ENCODE measurements around the gene MBD4. TPM values are rescaled to one million over a fixed set of nuclear protein-coding genes. Genes with fewer than 3 reads are reported as not detected.
"Not testable (repeated sequence)": the region's sequence is repeated elsewhere in the genome, so short reads cannot be mapped to it uniquely, and the experiment has no call there.

MBD4 gene
- total RNA-seq, 1 donor from 2014 or later = 18.2 TPM

DNA sequence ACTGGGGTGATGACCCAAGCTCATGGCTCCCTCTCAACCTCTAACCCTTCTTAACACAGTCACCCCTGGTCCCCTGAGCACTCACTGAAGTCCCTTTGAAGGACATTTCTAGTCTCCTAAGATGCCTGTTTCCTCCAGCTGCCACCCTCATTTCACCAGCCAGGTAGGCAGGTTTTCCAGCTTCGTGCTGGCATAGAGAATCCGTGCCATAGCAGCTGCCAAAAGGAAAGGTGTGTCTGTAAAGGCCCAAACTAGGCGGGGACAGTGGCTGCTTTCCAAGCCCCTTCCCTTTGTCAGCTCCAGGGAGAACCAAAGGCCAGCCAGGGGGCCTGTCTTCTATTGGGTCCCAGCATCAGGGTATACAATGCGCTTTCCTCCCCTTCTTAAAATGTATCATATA is 48.2 kb downstream of the MBD4 start:
- intact Hi-C loops (cut with DNase I) = not testable (repeated sequence)

GRCh38 chr3:129389572-129389937 is 50.2 kb downstream of the MBD4 start:
- DNase-seq (ENCODE audit: low spot score) = no peak
- intact Hi-C loops (cut with DNase I) = loop anchor here (10.0 kb wide), 1 partner anchor 215 kb away; the partner anchor contains the start of gene PLXND1

More for the DNA sequence above, 48.2 kb downstream of the MBD4 start:
- DNase-seq (ENCODE audit: low spot score) = not testable (repeated sequence)

GRCh38 chr3:129388791-129389571 is 50.8 kb downstream of the MBD4 start:
- not testable (repeated sequence) for DNase-seq (ENCODE audit: low spot score)
- intact Hi-C loops (cut with DNase I) = loop anchor here (10.0 kb wide), 1 partner anchor 216 kb away; the partner anchor contains the start of gene PLXND1

DNA sequence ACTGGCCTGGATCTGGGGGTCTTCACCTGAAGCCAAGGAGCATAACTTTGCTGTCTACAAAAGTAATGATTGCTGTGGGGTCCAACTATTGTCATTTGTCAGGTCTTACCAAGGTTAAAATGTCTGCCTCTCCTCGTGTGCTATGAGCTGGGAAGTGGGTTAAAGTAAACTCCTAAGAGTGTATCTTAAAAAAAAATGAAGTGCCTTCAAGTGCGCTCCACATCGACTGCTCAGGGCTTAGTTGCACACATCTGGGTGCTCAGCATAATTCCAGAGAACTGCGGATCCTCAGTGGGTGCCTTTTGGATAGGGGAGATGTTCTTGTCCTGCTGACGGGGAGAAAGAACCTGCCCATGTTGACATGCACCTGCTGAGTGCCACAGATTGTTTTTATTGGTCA is 52.3 kb downstream of the MBD4 start:
- intact Hi-C loops (cut with DNase I) = loop anchor here (10.0 kb wide), 1 partner anchor 217 kb away; the partner anchor contains the start of gene PLXND1
- DNase-seq (ENCODE audit: low spot score) = no peak

- intact Hi-C loops (cut with DNase I) = loop anchor here (10.0 kb wide), 1 partner anchor 218 kb away; the partner anchor contains the start of gene PLXND1
- no peak for DNase-seq (ENCODE audit: low spot score)
Measured at GRCh38 chr3:129386984-129387383, 52.8 kb downstream of the MBD4 start.

DNA sequence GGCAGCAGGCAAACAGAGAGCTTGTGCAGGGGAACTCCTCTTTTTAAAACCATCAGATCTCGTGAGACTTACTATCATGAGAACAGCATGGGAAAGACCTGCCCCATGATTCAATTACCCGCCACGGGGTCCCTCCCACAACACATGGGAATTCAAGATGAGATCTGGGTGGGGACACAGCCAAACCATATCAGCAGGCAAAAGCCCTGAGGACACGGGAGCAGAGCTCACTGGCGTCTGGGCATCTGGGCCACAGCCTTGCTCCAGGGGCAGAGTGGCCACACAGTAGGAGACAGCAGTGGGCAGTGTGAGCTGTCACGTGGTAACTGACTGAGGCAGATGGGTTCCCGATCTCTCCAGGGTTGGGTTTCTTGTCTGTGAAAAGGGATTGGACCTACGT is 54.2 kb downstream of the MBD4 start:
- intact Hi-C loops (cut with DNase I) = loop anchor here (10.0 kb wide), 1 partner anchor 219 kb away; the partner anchor contains the start of gene PLXND1
- not testable (repeated sequence) for DNase-seq (ENCODE audit: low spot score)

GRCh38 chr3:129384594-129385323 is 55.0 kb downstream of the MBD4 start:
- intact Hi-C loops (cut with DNase I) = loop anchor here (5.0 to 10.0 kb wide), 2 partner anchors 220 to 448 kb away; partner anchors contain the start of gene PLXND1
- DNase-seq (ENCODE audit: low spot score) = no peak

GRCh38 chr3:129384103-129384502 is 55.6 kb downstream of the MBD4 start:
- intact Hi-C loops (cut with DNase I) = loop anchor here (5.0 to 10.0 kb wide), 2 partner anchors 221 to 448 kb away; partner anchors contain the start of gene PLXND1
- DNase-seq (ENCODE audit: low spot score) = not testable (repeated sequence)

DNA sequence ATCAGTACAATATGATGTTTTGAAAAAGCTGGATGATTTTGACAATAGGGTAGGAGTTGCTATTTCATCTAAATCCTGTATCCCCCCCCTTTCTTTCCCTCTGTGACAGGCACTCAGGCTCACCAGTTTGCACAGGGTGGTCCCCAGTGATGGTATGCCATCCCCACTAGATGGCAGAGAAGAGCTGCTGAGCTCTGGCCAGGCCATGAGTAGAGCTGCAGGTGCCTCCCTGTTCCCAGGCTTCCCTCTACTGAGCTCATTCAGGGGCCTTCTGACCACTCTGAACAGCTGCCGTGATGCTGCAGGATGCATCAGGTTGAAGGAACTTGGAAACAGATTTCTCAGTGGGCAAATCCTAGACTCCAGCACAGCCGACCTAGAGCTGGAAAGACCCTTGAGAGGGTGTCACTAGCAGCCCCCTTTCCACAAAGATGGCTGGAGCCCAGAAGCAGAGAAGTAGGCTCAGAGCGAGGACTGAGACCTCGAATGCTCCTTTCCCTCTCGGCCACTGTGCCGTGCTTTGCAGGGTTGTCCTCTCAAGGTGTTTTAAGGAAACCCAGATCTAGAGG is 56.4 kb downstream of the MBD4 start:
- DNase-seq (ENCODE audit: low spot score) = no peak
- intact Hi-C loops (cut with DNase I) = loop anchor here (5.0 to 10.0 kb wide), 2 partner anchors 221 to 449 kb away; partner anchors contain the start of gene PLXND1

DNA sequence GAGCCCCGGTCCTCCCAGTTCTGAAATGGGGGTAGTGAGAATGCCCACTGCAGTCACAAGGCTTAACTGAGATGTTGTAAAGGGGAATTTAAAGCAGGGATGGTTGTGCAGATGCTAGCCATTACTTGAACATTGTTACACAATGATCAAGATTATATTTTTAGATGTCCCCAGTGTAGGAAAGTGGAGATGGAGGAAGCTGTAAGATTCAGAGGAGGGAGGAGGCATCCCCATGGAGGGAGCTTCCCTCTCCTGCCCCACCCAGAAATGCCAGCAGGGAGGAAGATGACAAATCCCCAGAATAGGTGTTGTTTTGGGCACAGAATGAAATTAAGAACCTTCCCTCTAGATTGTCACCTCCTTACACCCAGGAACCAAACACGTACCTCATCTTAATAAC is 57.4 kb downstream of the MBD4 start:
- DNase-seq (ENCODE audit: low spot score) = no peak
- intact Hi-C loops (cut with DNase I) = loop anchor here (5.0 to 10.0 kb wide), 2 partner anchors 222 to 450 kb away; partner anchors contain the start of gene PLXND1

Other genes with a start within 250 kb of the MBD4 start
- gene COPG1, start 190.3 kb downstream of the MBD4 start, total RNA-seq = 122 TPM
- 32.9 TPM for gene HMCES, start 161.1 kb downstream of the MBD4 start, total RNA-seq
- 0.16 TPM for gene EFCAB12, start 11.3 kb downstream of the MBD4 start, total RNA-seq
- 11.0 TPM for gene IFT122, start 276 bp upstream of the MBD4 start, total RNA-seq
- gene RHO, start 88.7 kb upstream of the MBD4 start, total RNA-seq = not detected
- not detected for gene H1-8, start 103.2 kb upstream of the MBD4 start, total RNA-seq
- gene PLXND1, start 166.7 kb upstream of the MBD4 start, total RNA-seq = 54.8 TPM